ENCODE measurements around the gene DPEP3. TPM values are rescaled to one million over a fixed set of nuclear protein-coding genes. Genes with fewer than 3 reads are reported as not detected.

The DPEP3 gene
- total RNA-seq, 1 donor from 2014 or later, result not detected

GRCh38 chr16:67962135-67962534 is 18.2 kb downstream of the DPEP3 start:
- H3K27me3 Mint-ChIP-seq (ENCODE audit: insufficient read depth, low read depth), result peaks cover 3% of the 10 kb centered on the region
- peaks cover 4% of the 10 kb centered on the region for H3K4me1 Mint-ChIP-seq
- H3K4me2 ChIP-seq, result no peak overlapping the region
- H3K36me3 Mint-ChIP-seq, result no peaks in the 10 kb centered on the region
- H3K36me3 ChIP-seq, result no peaks in the 10 kb centered on the region
- H3K27ac ChIP-seq, result no peak overlapping the region
- H3K79me2 ChIP-seq (ENCODE audit: low read depth), result no peaks in the 10 kb centered on the region
- no peaks in the 10 kb centered on the region for H3K9me3 Mint-ChIP-seq
- no peaks in the 10 kb centered on the region for H3K9me3 ChIP-seq (ENCODE audit: low read depth)
- no peak overlapping the region for H2AFZ ChIP-seq (replicated peaks)
- peak overlapping the region; percentile 18 for H3K4me3 Mint-ChIP-seq
- no peak for DNase-seq (ENCODE audit: low spot score)
- no peak overlapping the region for H3K9ac ChIP-seq
- peaks cover 14% of the 10 kb centered on the region for H3K4me1 ChIP-seq
- no peak overlapping the region for H3K27ac Mint-ChIP-seq
- H4K20me1 ChIP-seq (ENCODE audit: low read depth), result peaks cover 5% of the 10 kb centered on the region
- H3K4me3 ChIP-seq, result no peak overlapping the region
- H3K27me3 ChIP-seq, result peaks cover under 1% of the 10 kb centered on the region
- H3F3A ChIP-seq (ENCODE audit: low read depth), result peaks cover 4% of the 10 kb centered on the region
- no peak for TF ChIP-seq EZH2 (IDR thresholded peaks at IDR 0.05)
- no peak for TF ChIP-seq CTCF (IDR thresholded peaks at IDR 0.05)
- TF ChIP-seq EZH2phosphoT487 (IDR thresholded peaks at IDR 0.05), result no peak

DNA sequence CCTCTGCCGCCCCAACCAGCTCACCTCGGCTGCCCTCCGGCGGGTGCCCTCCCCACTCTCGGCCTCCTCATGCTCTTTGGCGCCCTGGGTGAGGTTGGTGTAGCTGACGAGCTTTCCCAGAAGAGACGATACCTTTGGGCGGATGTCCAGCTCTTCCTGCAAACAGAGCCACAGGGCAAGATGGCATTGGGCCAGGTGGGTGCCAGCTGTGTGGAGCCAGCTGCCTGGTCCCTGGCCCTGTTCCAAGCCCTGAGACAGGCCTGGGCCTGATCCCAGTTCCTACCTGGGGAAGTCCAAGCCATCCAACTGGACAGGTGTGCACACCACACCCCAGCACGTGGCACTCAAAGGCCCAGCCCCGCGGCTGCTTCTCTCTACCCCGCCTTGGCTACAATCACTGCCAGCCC is 18.7 kb downstream of the DPEP3 start:
- peaks cover 2% of the 10 kb centered on the region for H3K4me1 Mint-ChIP-seq
- no peaks in the 10 kb centered on the region for H3K36me3 ChIP-seq
- no peaks in the 10 kb centered on the region for H3F3A ChIP-seq (ENCODE audit: low read depth)
- no peak for DNase-seq (ENCODE audit: low spot score)
- no peaks in the 10 kb centered on the region for H3K27me3 ChIP-seq
- no peak overlapping the region for H3K4me3 Mint-ChIP-seq
- TF ChIP-seq CTCF (IDR thresholded peaks at IDR 0.05) (no peak), EZH2 (IDR thresholded peaks at IDR 0.05) (no peak), EZH2phosphoT487 (IDR thresholded peaks at IDR 0.05) (no peak)
- no peak overlapping the region for H3K9ac ChIP-seq
- H3K27me3 Mint-ChIP-seq (ENCODE audit: insufficient read depth, low read depth), result no peaks in the 10 kb centered on the region
- H2AFZ ChIP-seq (replicated peaks), result no peak overlapping the region
- no peaks in the 10 kb centered on the region for H4K20me1 ChIP-seq (ENCODE audit: low read depth)
- peaks cover 10% of the 10 kb centered on the region for H3K4me1 ChIP-seq
- no peak overlapping the region for H3K27ac Mint-ChIP-seq
- no peaks in the 10 kb centered on the region for H3K9me3 ChIP-seq (ENCODE audit: low read depth)
- H3K36me3 Mint-ChIP-seq, result no peaks in the 10 kb centered on the region
- no peak overlapping the region for H3K4me3 ChIP-seq
- no peak overlapping the region for H3K4me2 ChIP-seq
- H3K79me2 ChIP-seq (ENCODE audit: low read depth), result no peaks in the 10 kb centered on the region
- no peaks in the 10 kb centered on the region for H3K9me3 Mint-ChIP-seq
- no peak overlapping the region for H3K27ac ChIP-seq

DNA sequence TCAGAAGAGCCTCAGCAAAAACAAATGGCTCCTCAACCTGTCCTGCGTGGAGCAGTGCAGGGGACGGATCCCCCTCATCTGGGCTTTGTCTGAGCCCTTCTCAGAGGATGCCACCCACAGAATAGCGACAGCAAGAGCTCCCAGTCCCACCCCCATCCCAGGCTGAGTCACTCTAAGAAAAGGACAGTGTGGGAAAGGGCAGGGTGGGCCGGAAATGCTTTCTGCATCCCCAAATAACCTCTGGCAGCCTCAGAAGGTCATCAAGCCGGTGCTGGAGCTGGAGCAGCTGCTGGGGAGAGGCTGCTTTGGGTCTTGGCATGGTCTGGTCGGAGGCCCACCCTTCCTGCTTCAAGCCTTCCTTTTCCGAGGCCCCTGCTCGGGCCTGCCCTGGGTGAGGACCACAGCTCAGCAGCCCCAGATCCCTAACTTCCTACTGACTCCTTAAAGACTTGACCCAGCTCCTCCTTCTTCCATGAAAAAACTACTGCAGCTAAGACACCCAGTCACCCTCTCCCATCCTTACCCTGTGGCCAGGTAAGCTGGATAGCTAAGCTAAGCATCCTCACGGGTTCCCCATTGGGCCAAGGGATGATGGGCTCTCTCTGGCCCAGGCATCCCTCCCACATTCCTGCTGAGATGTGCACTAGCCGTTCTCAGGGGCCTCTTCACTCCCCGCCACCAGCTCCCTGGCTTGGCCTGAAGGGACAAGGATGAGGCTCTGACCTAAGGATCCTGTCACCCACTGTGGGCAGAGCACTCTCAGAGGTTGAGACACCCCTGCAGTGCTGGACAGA is 20.6 kb downstream of the DPEP3 start:
- H3K4me3 ChIP-seq, result no peak overlapping the region
- Mint-ChIP-seq H3K9me3 (no peaks in the 10 kb centered on the region), H3K27me3 (ENCODE audit: insufficient read depth, low read depth) (no peaks in the 10 kb centered on the region), H3K4me3 (no peak overlapping the region), H3K36me3 (no peaks in the 10 kb centered on the region), H3K27ac (peak overlapping the region; percentile 34), H3K4me1 (peaks cover under 1% of the 10 kb centered on the region)
- no peaks in the 10 kb centered on the region for H3K9me3 ChIP-seq (ENCODE audit: low read depth)
- H3K4me1 ChIP-seq, result no peaks in the 10 kb centered on the region
- H4K20me1 ChIP-seq (ENCODE audit: low read depth), result no peaks in the 10 kb centered on the region
- DNase-seq (ENCODE audit: low spot score), result no peak
- H2AFZ ChIP-seq (replicated peaks), result no peak overlapping the region
- no peak overlapping the region for H3K4me2 ChIP-seq
- H3K36me3 ChIP-seq, result no peaks in the 10 kb centered on the region
- H3K27me3 ChIP-seq, result no peaks in the 10 kb centered on the region
- H3K27ac ChIP-seq, result no peak overlapping the region
- no peaks in the 10 kb centered on the region for H3K79me2 ChIP-seq (ENCODE audit: low read depth)
- H3K9ac ChIP-seq, result no peak overlapping the region
- H3F3A ChIP-seq (ENCODE audit: low read depth), result no peaks in the 10 kb centered on the region
- no peak for TF ChIP-seq EZH2 (IDR thresholded peaks at IDR 0.05)
- TF ChIP-seq CTCF (IDR thresholded peaks at IDR 0.05), result no peak
- no peak for TF ChIP-seq EZH2phosphoT487 (IDR thresholded peaks at IDR 0.05)

All from neural progenitor cell (in vitro differentiated cells).